H54 (cell line): Measurements from ENCODE around the gene TRIM50.
"Not testable (repeated sequence)": the region's sequence is repeated elsewhere in the genome, so short reads cannot be mapped to it uniquely, and the experiment has no call there.

Experiments used
- DNase-seq: peaks from one replicate; pipeline ENCODE4 v3.0.0; 2011; ENCODE audit warnings: low spot score, mixed read lengths; ENCODE audit not compliant: insufficient read length
- FAIRE-seq: peaks from 3 replicates; lab custom pipeline; 2011; peaks lifted over from hg19 to GRCh38; lab: Jason Lieb, UNC
- POLR2A ChIP-seq: IDR thresholded peaks from 2 replicates; pipeline ENCODE4 v1.6.1; 2011; ENCODE audit warnings: low read depth, mild to moderate bottlenecking, low read length

TRIM50 gene

DNA sequence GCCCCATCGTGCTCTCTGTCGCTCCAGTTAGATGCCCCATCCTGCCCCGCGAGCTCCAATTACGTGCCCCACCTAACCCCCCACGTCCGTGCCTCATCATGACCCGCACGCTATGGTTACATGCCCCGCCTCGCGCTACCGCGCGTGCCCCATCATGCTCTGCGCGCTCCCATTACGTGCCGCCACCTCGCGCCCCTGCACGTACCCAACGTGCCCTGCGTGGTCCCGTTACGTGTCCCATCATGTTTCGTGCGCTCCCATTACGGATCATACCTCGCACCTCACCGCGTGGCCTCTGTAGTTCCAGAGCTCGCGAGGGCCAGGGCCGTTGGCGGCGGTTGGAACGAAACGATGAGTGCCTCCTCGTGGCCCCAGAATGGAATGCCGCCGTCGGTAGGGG lies at the start of gene TRIM50, which contains the start of gene FKBP6:
Gene TRIM50 (minus strand): TSS at position 161 of the 400 bp plus-strand sequence. CDS start 3,295 bp downstream, outside the sequence.
Gene FKBP6 (plus strand): TSS at position 240 of the 400 bp plus-strand sequence. CDS start 268 bp downstream, outside the sequence.
- not testable (repeated sequence) for FAIRE-seq, DNase-seq

DNA sequence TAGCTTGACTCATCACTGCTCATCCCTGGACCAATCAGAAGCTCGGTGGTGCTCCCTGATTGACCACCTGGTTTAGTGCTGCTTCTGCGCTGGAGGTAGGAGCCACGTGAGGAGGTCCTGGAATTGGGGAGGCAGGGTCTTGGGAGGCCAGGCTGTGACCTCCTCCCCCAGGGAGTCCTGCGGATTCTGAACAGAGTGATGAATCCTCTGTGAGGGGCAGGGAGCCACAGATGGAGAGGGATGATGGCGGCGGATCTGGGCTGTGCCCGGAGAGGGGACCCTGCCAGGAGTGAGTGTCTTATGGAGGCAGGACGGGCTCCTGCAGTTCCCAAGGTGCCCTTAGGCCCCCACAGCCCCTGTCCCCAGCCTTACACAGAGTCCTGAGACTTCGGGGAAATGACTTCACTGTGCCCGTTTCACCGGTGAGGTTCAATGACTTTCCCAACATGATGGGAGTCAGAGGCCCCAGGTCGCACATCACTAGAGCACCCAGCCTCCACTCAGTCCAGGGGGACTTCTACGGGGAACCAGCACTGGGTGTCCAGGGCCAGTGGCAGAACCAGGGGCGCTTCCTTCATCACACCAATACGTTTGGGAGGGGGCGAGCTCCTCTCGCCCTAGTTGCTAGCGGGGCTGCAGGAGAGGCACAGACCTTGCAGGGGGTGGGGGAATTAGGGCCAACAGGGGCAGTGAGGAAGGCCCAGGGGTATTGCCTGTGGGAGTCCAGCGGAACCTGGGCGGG lies 49.0 kb upstream of the TRIM50 start:
- DNase-seq (no peak), FAIRE-seq (no peak)
- TF ChIP-seq POLR2A: no peak

DNA sequence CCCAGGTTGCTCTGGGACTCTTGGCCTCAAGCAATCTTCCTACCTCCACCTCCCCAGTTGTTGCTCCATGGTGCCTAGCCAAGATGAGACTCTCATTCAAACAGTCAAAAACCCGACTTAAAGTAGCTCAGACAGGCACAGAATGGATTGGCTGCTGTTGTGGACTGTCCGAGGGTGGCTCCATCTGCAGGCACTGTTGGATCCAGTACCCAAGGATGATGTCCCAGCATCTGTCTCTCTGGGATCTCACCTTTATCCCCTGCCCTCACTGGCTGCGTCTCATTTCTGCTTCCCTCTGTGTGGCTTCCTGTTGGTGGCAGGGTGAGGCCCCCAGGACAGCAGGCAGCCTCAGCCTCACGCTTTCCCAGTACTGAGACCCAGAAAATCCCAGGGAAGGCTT lies 48.4 kb upstream of the TRIM50 start:
- not testable (repeated sequence) for FAIRE-seq, DNase-seq

DNA sequence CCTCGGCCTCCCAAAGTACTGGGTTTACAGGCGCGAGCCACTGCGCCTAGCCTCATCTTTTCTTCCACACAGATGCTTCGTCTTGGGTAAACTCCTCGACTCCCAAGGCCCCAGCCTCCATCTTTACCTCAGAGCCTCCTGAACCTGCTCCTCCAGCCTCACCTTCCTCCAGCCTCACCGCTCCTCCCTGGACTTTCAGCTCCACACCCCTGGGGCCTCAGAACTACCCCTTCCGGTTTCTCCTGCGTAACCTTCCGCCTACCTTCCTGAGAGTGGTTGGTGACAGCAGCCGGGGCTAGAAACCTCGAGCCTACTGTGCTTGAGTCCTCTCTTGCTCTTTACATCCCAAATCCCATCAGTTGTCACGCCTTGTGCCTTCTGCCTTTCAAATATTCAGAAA lies 45.9 kb upstream of the TRIM50 start:
- TF ChIP-seq POLR2A: no peak
- DNase-seq (no peak), FAIRE-seq (no peak)

DNA sequence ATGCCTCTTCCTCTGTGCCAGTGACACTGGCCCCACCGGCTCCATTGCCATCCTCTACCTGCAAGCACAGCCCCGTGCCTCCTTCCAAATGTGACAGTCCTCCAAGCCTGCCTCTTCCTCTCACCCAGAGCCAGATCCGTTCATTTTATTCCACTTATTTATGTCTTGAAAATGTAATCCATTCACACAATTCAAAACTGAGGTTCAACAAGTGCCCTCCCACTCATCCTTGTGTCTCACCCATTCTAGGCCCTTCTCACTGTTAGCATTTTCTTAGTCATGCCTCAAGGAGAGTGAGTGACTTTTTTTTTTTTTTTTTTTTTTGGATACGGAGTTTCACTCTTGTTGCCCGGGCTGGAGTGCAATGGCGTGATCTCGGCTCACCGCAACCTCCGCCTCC lies 41.7 kb upstream of the TRIM50 start:
- FAIRE-seq (no peak), DNase-seq (no peak)
- TF ChIP-seq POLR2A: no peak

DNA sequence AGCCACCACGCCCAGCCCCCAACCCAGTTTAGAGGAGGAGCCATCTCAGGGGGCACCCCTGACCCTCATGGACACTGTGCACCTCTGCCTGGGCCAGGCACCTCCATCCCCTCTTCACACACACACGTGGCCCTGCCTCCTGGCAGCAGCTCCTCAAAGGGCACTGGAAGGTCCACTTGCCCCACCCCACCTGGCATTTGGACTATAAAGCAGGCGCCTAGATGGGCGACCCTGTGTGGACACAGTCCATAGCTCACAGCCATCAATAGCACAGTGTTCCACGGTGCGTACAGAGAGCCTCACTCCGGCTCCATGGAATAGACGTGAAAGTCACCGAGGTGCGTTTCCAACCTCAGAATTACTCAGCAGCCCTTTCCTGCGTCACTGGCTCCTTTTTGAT lies 41.1 kb upstream of the TRIM50 start:
- no peak for DNase-seq
- no peak for TF ChIP-seq POLR2A
- FAIRE-seq: no peak

DNA sequence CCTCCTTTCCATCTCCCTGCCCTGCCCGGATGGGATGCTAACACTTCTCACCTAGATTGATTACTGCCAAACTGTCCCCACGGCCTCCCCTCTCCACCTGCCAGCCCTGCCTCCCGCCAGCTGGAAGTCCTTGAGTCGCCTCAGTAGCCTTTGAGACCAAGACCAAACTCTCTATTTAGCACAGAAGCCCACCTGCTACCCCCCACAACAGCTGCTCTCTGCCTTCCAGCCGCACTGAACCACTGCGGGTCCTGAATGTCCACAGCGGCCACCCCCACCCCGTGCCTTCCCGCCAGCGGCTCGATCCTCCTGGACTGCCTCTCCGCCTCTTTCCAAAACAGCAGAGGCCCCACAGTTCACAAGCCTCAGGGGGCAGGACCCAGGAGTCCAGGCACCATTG lies 39.1 kb upstream of the TRIM50 start:
- TF ChIP-seq POLR2A: no peak
- FAIRE-seq (no peak), DNase-seq (no peak)

DNA sequence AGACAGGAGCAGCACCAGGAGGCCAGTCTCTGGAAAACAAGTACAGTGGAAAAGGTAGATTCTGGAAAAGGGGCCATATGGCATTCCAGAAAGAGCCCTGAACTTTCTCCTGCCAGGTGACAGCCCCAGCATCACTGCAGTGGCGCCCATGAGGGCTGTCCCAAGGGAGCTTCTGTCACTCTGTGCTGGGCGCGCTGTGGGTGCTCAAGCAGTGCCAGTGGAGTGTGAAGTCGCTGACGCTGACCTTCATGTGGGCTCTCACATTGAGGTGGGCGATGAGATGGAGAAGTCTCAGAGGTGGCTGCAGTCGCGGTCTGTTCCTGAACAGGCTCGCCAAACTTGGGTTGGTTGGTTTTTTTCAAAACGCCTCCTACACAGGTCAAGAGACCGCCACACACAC lies 38.2 kb upstream of the TRIM50 start:
- no peak for DNase-seq
- no peak for TF ChIP-seq POLR2A
- FAIRE-seq: no peak

DNA sequence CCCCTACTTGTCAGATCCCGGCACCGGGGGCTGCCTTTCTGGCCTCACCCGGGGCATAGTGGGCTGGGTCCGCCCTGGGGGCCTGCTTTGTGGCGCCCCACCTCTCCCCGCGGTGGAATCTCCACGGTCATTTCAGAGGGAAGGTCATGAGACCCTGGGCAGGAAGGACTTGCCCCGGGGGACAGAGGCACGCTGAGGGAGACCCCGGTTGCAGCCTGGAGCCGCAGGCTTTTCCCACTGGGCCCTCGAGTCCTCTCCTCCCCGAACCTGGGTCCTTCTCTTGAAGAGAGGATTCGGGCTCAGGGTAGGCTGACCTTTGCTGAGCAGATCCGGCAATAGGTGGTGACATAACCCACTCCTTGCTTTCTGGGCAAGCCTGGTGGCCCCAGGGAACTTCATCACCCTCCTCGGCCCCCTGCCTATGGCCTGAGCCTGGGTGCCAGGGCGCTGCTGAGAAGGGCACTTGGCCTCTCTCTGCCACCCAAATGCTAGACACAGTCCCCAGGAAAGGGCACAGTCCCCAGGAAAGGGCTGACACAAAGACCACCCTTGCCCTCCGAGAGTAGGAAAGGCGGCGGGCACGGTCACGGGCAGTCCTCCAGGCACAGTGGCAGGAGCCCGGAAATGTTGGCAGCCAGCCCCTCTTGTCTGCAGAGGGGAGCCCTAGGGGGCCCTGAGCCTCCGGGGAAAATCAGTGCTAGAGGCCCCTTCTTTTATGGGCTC lies 36.3 kb upstream of the TRIM50 start:
- TF ChIP-seq POLR2A: no peak
- no peak for FAIRE-seq
- no peak for DNase-seq

DNA sequence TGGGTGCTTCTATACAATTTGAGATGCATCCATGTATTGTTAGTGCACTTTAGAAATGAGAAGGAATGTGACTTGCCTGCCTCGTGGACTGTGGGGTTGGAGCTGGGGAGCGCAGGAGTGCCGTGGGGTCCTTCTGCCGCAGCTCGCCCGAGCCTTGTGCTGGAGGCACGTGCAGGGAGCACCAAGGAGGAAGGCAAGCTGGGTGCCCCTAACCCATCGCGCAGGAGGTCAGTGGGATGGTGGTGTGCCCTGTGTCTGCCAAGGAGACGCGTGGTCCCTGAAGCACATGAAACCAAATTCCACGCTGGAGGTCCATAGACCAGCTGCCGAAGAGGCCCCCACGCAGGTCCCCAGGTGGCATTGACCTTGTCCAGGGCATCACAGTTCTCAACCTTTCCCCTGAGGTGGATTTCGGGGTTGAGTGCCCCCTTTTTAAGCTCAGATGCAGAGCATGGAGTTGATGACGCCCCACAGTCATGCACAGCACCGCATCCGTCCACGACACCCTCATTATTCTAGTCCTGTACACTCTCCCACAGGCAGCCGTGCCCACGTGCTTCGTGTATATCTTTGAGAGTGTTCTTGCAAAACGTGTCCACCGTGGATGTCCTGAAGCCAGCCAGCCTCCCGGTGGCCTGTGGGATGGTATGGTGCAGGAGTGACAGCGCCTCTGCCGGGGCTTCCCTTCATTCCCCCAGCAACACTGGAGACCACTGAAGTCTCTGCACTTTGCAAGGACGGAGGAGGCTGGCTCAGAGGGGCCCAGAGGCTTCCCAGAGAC lies 35.5 kb upstream of the TRIM50 start:
- DNase-seq (no peak), FAIRE-seq (no peak)
- no peak for TF ChIP-seq POLR2A

DNA sequence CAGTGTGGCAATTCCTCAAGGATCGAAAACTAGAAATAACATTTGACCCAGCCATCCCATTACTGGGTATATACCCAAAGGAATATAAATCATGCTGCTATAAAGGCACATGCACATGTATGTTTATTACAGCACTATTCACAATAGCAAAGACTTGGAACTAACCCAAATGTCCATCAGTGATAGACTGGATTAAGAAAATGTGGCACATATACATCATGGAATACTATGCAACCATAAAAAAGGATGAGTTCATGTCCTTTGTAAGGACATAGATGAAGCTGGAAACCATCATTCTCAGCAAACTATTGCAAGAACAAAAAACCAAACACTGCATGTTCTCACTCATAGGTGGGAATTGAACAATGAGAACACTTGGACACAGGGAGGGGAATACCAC lies 32.7 kb upstream of the TRIM50 start:
- not testable (repeated sequence) for DNase-seq, FAIRE-seq

DNA sequence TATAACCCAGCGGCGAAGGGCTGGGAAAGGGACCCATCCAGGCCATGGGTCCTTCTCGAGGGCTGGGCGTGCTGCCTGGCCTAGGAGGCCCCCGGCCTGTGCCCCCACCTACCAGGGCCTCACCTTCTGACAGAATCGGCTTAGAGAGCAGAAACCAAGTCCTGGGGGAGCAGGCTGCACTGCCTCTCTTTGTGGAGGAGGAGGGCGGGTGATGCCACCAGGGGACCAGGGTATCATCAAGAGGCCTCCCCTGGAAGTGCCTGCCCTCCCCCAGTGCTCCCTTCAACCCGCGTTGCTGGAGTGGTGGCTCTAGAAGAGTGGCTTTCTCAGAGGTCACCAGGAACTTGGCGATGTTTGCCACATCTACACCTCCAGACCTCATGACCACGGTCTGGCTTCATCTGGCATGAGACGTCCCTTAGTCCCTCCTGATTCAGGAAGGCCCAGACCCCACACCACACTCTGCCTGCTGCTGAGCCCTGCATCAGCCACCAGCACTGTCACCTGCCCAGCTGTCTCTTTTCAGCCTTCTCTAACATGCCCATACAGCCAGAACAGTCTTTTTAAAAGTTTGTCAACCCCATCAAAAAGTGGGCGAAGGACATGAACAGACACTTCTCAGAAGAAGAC lies 32.0 kb upstream of the TRIM50 start:
- DNase-seq: no peak
- TF ChIP-seq POLR2A: no peak
- FAIRE-seq: no peak

DNA sequence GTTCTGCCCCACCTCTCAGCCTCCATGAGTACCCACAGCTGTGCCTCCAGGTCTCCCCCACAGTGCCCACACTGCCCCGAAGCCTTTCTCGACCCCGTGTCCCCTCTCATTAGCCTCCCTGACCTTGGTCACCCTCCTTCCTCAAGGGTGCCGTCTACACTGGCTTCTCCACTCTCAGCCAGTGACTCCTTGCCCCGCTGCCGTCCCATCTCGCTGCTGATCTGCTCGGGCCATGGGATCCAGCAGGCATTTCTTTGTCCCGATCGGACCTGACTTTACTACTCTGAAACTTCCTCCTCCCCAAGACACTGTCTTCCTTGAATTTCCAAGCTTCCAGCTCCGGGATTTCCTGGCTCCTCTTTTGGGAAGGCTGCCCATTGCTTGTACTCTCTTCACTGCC lies 31.4 kb upstream of the TRIM50 start:
- no peak for FAIRE-seq
- no peak for TF ChIP-seq POLR2A
- no peak for DNase-seq
